Measurements from ENCODE around the gene UGP2.
A peak's percentile ranks its signal among the peaks of the same experiment; 100 is the strongest.

The UGP2 gene

DNA sequence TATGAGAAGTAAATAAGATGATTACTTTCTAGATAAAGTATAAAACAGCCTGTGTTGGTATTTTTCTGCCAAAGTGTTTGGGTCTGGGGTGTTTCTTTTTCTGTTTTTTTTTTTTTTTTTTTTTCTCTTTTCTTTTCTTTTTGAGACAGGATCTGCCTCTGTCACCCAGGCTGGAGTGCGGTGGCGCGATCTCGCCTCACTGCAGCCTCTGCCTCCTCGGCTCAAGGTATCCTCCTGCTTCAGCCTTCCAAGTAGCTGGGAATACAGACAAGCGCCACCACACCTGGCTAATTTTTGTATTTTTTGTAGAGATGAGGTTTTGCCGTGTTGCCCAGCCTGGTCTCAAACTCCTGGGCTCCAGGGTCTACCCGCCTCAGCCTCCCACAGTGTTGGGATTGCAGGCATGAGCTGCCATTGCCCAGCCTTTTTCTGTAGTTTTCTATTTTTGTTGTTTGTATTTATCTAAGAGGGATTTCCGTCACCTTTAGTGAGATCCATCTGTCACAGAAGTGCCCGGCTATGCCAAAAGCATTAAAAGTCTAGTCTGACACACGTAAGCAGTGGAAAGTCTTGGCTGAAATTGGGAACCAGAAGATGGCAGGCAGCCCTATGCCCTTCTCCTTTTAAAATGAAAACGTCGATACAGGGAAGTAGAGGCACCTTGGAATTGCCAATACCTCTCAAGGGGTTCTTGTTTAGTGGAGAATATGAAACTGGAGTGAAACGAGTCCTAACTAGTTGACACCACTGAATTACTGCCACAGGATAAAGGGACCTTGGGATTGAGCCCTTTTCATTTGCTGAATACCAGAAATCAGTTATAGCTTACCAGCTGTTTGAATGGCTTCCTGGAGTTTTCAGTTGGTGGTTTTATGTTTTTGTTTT, 14.0 kb downstream of the UGP2 start:
- no peak for DNase-seq
- intact Hi-C loops (cut with DNase I), result no loop called here

- intact Hi-C loops (cut with DNase I), result no loop called here
These were observed 14.6 kb downstream of the UGP2 start for GRCh38 chr2:63856303-63856603.

GRCh38 chr2:63858291-63858690, 16.6 kb downstream of the UGP2 start:
- intact Hi-C loops (cut with DNase I), result no loop called here
- DNase-seq, result no peak

More at GRCh38 chr2:63856303-63856603, 14.6 kb downstream of the UGP2 start:
- DNase-seq, result no peak

GRCh38 chr2:63861220-63861822, 19.6 kb downstream of the UGP2 start:
- intact Hi-C loops (cut with DNase I), result loop anchor here (10.0 kb wide), 1 partner anchor 167 kb away; no protein-coding TSS in a partner anchor
- peak in 29 of 42 donors; percentile 18 to 81 (median 43) for DNase-seq

DNA sequence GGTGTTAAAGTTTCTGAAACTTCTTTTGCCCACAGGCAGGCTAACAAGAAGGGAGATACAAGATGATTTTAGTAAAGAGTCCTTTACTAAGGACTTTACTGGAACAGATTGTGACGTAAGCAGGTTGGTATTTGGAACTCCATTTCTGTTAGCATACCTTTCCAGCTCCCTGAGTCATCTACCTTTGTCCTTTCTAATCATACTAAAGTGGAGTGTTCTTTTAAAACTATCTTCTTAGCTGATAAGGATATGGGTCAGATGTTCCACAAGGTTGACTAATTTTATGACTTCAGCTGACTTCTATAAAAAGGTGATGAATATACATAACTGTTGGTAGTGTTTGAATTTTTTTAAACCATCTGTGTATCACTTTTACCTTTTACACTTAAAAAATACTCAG, 21.1 kb downstream of the UGP2 start:
- no peak for DNase-seq
- intact Hi-C loops (cut with DNase I), result loop anchor here (10.0 kb wide), 1 partner anchor 168 kb away; no protein-coding TSS in a partner anchor

DNA sequence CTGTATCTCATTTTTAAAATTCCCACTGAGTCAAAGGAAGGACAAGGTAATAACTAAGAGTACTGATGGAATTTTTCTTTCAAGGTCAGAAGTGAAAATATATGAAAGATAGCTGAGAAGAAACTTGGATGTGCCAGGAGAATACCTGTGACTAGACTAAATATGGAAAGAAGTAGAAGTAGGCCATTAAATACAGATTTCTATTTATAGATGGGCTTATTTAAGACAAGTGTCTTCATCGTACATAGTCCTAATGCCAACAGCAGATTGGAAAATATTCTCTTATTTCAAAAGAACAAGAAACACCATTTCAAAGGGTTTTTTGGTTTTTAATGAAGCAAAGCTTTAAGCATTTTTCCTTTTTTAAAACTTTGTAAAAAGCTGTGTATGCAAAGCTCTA, 22.0 kb downstream of the UGP2 start:
- DNase-seq, result no peak
- intact Hi-C loops (cut with DNase I), result loop anchor here (10.0 kb wide), 1 partner anchor 169 kb away; no protein-coding TSS in a partner anchor

DNA sequence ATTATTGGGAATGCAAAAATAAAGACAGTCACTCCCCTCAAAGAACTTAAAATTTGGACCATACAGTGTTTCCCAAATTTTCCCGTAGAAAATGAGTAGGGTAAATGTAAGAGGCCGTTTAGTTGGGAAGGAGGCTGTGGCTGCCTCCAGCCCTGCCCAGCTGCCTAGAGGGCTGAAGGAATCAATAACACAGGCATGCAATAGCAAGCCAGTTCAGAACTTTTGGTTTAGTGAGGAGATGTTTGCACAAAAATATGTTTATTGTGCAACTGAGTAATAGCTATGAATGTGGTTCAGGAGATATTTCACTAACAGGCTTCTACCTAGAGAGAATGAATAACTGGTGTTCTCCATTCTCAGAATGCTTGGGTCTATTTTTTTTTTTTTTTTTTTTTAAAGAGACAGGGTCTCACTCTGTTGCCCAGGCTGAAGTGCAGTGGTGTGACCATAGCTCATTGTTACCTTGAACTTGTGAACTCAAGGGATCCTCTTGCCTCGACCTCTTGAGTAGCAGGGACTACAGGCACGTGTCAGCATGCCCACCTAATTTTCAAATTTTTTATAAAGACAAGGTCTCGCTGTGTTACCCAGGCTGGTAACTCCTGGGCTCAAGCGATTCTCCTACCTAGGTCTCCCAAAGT, 23.6 kb downstream of the UGP2 start:
- intact Hi-C loops (cut with DNase I), result loop anchor here (10.0 kb wide), 1 partner anchor 170 kb away; no protein-coding TSS in a partner anchor
- no peak for DNase-seq

DNA sequence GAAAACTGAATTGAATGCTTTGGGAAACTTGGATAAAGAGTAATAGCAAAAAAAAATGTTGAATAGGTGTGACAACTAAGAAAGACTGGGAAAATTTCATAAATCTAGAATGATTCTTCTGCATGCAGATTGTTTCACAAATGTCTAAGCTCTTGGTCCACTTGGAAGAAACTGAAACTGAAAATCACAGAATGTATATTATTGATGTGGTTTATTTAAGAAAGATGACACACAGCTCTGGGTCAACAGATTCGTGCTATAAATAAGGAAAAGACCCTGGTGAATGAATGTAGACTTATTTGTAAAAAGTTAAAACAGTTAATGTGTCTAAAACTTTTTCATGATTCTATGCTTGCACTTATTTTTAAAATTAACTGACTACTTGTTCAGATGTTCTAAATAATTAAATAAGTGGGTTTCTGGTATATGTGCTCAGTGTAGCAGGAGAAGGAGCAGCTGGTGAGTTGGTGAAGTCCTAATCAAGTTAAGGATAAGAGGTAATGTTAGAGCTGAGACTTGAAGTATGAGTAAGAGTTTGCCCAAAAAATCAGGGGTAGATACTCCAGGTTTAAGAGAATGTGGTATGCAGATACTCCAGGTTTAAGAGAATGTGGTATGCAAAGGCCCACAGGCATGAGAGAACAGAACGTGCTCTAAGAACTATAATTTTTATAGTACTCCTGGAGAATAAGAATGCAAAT, 24.5 kb downstream of the UGP2 start:
- intact Hi-C loops (cut with DNase I), result loop anchor here (10.0 kb wide), 1 partner anchor 171 kb away; no protein-coding TSS in a partner anchor
- no peak for DNase-seq

GRCh38 chr2:63870679-63871078, 29.0 kb downstream of the UGP2 start:
- intact Hi-C loops (cut with DNase I), result no loop called here
- no peak for DNase-seq

GRCh38 chr2:63871864-63872263, 30.2 kb downstream of the UGP2 start:
- DNase-seq, result no peak
- intact Hi-C loops (cut with DNase I), result no loop called here

DNA sequence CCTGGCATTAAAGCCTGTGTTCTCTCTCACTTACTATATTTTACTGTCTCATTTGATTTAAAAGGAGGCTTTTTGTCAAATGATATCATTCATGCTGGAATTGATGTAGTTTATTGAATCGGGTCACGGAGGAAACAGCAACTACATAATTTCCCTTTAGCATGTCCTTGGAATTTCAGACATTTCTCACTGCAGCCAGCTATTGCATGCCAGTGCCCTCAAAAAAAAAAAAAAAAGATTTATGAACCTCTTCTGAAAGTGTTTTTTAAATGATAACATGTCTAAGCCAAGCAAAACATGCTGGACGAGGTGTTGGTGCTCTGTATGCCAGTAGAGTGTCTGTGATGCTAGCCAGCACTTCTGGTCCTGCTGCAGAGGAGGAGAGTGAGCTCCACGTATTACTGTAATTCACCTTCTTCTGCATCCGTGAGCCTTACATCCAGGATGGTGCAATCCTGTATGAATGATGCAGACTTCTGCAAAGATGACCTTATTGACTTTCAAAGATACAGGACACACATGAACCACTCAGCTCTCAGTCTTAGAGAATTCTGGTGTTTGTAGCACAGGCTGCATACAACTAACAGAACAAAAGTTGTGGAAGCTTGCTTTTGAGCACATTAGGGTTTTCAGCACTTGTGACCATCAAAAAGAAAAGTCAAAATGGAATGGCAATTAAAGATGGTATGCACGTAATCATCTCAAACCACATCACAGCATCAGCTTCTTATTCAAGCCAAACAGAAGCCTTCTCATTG, 31.1 kb downstream of the UGP2 start:
- intact Hi-C loops (cut with DNase I), result no loop called here

DNA sequence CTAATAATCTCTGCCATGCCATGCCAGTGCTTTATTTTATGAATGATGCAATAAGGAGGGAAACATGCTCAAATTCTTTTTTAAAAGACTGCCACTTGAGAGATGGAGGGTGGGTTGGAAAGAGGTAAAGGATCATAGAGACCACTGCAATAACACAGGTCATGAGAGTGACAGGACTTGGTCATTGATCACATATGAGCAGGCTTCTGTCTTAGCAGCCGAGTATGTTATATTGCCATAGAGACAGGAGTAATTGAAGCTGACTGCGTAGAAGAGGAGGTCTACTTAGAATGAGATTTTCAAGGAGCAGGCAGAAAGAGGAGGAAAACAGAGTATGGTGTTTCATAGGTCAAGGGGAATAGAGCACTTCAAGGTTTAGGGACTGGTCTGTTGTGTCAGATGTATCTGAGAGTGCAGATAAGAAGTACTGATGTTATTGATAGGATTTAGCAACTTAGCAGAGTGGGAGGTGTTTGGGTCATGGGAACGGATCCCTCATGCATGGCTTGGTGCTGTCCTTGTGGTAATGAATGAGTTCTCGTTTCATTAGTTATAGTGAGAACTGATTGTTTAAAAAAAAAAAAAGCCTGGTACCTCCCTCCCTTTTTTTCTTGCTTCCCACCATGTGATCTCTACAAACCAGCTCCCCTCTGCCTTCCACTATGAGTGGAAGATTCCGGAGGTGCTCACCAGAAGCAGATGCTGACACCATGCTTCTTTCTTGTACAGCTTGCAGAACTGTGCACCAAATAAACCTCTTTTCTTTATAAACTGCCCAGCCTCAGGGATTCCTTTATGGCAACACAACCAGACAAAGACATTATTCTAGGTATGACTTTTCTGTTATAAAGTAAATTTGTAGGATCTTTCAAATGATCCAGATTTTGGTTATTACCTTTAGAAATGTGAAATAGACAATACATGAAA, 32.8 kb downstream of the UGP2 start:
- DNase-seq, result no peak
- intact Hi-C loops (cut with DNase I), result no loop called here

More for the DNA sequence above, 31.1 kb downstream of the UGP2 start:
- no peak for DNase-seq

- intact Hi-C loops (cut with DNase I), result no loop called here
- DNase-seq, result no peak
These were observed 33.4 kb downstream of the UGP2 start for GRCh38 chr2:63875131-63875527.

DNA sequence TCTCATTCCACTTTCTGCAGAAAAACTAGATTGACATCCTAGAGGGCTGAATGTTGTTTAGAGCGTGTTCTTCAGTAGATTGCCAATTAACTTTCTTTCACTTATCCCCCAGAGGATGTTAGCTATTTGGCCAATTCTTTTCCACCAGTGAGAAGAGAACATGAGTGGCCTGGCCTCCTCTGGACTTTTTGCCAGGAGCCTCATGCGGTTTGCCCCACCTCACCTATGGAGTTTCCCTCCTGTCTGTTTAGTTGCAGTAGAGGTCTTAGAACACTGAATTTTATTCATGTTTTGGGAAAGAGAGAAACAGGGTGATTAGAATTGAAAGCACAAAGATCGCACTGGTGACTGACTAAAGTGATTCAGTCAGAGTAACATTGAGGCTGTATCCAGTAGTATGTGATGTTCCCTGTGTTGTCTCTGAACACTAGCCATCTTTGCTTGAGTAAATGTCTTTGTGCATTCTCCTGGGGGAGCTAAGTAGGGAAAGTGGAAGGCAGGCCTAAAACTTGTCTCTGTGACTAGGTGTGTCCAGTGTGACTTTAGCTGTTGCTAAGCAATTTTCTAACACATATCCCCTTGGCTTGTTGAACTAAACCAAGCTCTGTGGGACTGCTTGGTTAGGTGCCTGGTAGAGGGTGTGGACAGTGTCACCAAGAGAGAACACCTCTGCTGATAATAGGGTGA, 34.0 kb downstream of the UGP2 start:
- DNase-seq, result no peak
- intact Hi-C loops (cut with DNase I), result no loop called here

GRCh38 chr2:63876311-63876710, 34.6 kb downstream of the UGP2 start:
- DNase-seq, result no peak
- intact Hi-C loops (cut with DNase I), result no loop called here

GRCh38 chr2:63878486-63878885, 36.8 kb downstream of the UGP2 start:
- no peak for DNase-seq
- intact Hi-C loops (cut with DNase I), result no loop called here

- intact Hi-C loops (cut with DNase I), result no loop called here
These were observed 38.3 kb downstream of the UGP2 start for GRCh38 chr2:63879876-63880433.

More at GRCh38 chr2:63879876-63880433, 38.3 kb downstream of the UGP2 start:
- no peak for DNase-seq
